Stimulated activated CD8-positive, alpha-beta memory T cell treated with anti-CD3 and anti-CD28 coated beads, Interleukin-7, amount 100 ng/mL, for 4 hours (primary cell): ENCODE results near the gene LRRC27.

Experiments
- DNase-seq, 2 donors: peaks; one replicate each; pipeline ENCODE4 v3.0.0-alpha.2; 2020; ENCODE audit warnings: low read depth in 2 of 2

Gene LRRC27

DNA sequence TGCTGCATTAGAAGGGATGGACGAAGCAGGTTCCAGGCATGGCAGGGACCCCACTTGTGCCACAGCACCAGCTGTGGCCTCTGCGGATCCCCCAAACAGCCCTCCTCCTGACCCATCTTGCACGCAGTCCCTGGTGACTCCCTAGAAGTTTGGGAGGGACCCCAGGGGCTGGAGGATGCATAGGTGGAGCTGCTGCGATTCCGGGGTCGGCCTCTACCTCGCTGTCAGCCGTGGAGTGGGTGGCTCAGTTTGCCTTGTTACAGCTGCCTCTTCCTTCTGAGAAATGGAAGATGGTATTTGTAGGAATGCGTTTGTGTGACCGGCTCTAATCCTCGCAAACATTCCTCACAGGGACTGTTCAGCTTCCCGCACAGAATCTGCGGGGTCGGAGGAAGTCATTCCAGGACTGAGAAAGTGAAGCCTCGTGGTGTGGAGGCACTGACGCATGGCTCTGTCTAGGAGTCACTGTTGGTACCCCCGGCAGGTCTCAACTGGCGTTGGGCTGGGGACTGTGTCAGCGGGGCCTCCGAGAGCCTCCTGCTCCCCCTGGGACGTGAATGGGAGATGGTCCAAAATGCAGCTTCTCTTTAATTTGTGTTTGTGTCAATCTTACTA, 82.5 kb downstream of the LRRC27 start:
- DNase-seq: no peak

DNA sequence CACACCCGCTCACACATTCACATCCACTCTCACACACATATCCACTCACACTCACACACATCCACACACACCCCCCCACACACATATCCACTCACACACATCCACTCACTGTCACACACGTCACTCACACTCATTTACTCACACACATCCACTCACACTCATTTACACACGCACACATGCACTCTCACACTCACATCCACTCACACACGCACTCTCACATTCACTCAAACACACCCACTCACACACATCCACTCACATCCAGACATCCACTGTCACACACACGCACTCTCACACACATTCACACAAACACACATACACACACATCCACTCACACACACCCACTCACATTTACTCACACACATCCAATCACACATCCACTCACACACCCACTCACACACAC, 83.3 kb downstream of the LRRC27 start:
- DNase-seq: no peak

DNA sequence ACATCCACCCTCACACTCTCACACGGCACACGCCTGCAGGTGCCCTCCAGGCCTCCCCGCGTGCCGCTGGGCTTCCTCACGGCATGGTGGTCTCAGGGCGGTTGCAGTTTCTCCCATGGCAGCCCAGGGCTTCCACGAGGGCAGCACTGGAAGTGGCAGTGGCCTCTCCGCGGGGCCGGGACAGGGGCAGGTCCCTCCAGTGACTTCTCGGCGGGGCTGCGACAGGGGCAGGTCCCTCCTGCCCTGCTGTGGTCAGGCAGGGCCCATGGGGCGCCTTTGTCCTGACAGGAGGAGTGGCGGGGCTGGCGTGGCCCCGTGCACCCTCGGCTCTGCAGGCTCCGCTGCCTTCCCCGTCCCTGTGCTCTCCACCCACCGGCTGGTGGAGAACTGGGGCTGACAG, 84.0 kb downstream of the LRRC27 start:
- DNase-seq: no peak

DNA sequence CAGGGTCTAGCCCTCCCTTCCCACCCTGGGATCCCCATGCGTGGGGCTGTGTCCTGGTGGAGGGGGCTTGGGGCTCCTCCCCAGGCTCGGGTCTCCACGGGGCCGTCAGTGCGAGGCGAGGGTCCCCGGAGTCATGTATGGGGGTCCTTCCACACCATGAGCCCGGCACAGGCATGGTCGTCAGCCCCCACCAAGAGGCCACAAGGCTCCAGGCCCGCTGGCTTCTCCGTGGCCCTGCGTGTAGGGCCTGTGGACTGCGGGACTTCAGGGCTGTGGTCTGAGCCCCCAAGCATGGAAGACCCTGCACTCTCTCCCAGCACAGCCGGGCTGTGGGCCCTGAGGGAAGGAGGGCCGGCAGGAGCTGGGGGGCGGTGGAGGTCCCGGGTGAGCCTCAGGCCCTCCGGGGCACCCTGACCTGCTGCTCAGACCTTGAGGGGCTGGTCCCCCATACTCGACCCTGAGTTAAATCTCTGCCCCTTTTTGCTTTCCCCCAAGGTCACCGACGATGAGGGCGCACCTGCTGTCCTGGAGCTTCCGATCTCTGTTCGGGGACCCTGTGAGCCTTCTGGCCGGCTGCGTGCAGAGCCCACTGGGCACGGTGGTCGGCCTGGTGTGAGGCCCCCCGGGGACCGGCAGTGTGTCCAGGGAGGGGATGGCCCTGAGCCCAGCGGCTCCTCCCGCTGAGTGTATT, 84.7 kb downstream of the LRRC27 start:
- no peak for DNase-seq

DNA sequence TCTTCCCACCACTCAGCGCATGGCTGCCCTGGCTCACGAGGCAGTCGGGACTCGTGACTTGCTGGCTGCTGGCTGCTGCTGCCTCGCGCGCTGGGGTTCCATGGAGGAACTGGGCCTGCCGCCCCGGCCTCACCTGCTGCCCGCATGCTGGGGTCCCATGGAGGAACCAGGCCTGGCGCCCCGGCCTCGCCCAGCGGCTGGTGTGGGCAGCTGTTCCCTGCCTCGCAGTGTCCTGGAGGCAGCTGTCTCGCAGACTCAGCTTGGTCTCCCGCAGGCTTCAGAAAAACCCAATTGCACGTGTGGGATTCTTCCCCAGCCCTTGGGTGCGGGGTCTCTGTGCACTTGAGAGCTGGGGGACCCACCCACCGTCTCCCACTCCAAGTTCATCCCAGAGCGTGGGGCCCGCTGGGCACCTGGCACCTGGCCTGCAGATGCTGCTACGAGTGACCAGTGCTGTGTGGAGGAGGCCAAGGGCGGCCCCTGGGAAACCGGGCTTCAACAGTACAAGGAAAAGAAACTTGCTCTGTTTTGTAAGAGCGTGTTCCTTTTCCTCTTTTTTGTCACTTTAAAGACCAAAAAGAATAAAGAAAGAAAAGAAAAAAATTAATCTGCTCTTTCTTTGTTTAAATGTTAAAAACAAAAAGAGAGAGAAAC, 85.4 kb downstream of the LRRC27 start:
- DNase-seq: no peak

DNA sequence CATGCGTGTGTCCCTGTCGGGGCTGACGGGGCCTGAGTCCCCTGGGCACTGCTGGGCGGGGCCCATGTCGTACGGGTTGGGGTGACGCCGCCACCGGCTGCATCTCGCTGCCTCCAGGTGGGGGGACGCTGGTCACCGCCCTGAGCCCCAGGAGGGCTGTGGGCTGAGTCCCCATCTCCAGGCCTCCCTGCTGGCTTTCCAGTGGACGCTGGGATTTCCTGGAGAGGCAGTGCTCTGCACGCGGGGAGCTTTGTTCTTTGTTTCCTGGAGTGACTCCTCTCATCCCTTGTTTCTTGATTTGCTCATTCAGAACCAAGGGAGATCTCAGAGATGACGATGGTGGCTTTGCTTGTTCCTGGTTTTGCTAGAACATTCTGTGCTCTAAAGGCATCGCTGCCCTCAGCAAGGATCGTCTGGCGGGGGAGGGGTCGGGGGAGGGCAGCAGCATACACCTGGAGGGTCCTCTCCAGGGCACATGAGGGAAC, 86.0 kb downstream of the LRRC27 start:
- no peak for DNase-seq

DNA sequence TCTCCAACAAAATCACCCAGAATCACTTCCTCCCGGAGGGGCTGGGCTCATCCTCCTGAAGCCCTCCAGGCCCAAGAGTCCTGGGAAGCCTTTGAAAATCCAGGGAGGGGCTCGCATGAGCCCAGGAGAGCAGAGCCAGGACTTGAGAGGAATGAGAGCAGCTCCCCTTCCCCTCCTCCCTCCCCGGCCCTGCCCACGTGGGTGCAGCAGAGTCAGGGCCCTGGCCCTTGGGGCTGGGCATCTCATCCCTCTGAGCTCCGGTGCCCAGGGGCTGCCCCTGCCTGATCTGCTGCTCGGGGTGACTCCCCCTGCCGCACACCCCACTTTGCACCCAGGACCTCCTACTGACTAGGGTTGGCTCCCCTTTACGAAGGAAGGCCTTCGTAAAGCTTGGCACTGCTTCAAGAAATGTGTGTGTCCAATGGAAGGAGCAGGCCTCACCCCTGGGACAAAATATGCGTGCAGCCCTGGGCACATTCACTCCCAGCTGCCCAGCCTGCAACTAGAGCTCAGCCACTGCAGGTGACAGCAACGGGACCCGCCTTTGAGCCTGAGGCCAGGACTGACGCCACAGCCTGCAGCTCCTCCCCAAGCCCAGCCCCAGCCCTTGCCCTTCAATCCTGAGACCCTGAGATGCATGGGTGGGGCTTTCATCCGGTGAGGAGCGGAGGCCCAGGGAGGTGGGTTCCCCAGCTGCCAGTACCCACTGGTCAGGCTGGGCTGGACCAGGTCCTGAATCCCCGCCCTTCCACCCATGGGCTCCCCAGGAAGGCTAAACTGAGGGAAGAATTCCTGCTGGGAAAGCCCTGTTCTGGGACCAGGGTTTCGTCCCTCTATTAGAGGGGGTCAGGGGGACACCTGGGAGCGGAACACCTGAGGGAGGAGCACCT, 86.8 kb downstream of the LRRC27 start:
- no peak for DNase-seq

DNA sequence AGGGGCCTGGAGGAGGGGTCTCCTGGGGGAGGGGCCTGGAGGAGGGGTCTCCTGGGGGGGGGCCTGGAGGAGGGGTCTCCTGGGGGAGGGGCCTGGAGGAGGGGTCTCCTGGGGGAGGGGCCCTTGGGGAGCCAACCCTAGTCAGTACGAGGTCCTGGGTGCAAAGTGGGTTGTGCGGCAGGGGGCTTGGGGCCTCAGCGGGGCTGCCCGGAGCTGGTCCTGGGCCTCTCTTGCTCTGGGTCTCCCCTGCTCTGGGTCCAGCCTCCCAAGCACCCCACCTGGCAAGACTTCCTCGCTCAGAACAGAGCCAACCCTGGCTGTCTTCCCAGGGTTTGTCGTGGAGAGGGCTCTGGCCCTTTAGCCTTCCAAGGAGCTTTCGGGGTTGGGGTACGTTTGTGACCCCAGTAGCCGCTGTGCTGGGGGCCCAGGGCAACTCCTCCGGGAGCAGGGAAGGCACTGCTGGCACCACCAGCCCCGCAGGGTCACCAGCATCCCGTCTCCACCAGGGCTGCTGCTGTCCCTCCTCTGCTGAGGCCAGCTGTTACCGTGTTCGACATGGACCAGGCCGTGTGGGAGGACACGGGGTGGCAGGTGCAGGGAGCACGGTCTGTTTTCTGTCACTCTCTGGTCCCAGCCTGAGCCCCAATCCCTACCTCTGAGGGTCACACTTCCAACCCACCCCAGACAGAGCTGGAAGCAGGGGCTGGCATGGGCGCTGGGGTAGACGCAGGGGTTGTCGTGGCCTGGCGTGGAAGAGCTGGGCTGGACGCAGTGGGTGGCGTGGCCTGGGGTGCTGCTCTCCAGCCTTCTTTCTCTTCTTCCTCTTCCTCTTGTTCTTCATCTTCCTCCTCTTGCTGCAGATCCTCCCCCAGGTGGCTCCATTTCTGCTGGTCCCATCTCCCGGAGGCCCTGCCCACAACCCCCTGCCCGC, 87.8 kb downstream of the LRRC27 start:
- DNase-seq: no peak

DNA sequence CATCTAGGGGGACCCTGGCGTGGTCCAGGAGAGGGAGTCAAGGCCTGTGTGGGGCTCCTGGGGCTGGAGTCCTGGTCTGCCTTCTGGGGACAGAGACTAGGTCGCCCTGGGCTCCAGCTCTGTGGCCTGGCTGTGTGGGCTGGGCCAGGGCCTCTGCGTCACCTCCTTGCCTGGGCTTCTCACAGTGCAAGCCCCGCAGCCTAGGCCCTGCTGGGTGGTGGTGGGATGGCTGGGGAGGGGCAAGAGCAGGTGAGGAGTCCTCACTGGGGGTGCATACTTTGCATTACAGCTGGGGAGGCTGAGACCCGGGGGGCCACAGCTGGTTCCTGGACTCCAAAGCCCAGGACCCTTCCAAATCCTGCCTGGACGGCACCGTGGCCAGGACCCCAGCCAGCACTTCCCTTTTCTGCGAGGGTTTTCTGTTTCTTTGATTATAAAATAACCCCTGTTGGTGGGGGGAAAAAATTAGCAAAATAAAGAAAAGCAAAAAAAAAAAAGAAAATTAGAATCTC, 88.5 kb downstream of the LRRC27 start:
- DNase-seq: no peak

DNA sequence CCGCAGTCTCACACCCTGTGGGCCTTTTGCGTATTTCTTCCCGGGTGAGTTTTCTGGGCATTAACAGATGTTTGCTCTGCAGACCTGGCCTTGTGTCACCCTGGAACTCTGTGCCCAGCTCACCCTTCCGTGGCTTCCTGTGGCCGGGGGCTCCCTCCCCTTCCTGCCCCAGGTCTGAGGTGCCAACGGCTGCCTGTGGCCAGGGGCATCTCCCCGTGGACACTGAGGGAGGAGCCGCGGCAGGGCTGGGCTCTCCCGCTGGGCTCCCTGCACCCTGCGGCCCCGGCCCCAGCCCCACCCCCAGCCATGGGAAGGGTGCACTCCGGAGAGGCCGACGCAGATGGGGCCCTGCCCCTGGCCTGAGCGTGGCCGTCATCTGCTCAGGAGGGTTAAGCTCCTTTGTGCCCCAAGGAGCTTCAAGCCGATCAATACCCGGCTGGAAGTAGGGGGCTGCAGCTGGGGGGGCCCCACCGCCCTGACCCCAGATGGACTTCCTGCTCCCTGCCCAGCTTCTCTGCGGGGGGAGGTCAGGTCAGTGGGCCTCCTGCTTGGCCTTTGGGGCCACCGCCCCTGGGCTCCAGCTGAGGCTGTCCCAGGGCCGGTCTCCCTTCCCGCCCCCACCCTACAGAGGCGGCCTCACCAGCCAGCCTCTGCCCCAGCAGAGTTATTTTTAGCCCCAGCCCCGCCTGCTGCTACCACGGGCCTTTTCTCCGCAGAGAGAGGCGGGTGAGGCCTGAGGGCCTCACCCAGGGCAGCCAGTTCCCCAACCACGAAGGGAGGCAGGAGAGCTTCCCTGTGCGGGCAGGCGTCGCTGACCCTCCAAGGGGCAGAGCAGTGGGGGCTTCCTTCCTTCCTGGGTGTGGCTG, 89.2 kb downstream of the LRRC27 start:
- peak in 1 of 2 donors; percentile 31 for DNase-seq

DNA sequence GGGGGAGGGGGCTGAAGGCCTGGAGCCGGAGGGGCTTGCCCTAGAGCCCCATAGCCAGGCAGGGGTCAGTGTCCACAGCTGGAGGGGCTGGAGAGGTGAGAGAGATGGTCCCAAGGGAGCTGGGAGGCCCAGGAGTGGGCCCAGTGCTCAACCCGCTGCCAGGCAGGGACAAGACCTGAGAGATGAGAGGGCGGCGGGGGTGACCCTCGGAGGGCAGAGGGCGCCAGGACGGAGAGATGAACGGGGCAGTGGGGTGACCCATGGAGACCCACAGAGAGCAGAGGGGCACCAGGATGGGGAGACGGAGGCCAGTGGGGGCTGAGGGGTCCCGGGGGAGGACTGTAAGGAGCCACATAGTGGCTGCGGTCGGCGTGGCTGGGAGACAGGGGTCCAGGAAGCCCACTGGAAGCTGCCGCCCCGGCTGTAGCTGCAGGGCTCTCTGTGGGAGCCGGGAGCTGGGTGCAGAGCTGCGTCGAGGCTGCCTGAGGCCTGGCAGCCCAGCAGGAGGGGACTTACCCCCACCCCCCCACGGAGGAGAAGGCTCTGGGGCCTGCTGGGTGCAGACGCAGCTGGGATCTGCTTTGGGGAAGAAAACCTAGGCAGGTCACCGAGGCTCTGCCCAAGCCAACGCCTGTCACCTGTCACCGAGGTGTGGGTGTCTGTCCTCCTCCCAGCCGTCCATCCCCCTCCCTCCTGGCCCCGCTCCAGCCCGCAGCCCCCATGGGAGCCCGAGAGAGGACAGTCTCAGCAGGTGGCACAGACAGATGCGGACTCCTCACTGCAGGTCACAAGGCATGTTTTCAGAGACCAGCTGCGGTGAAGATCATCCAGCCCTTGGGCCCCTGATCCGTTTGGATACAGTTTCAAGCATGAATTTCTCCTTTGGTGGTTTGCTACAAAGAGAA, 90.1 kb downstream of the LRRC27 start:
- DNase-seq: no peak

DNA sequence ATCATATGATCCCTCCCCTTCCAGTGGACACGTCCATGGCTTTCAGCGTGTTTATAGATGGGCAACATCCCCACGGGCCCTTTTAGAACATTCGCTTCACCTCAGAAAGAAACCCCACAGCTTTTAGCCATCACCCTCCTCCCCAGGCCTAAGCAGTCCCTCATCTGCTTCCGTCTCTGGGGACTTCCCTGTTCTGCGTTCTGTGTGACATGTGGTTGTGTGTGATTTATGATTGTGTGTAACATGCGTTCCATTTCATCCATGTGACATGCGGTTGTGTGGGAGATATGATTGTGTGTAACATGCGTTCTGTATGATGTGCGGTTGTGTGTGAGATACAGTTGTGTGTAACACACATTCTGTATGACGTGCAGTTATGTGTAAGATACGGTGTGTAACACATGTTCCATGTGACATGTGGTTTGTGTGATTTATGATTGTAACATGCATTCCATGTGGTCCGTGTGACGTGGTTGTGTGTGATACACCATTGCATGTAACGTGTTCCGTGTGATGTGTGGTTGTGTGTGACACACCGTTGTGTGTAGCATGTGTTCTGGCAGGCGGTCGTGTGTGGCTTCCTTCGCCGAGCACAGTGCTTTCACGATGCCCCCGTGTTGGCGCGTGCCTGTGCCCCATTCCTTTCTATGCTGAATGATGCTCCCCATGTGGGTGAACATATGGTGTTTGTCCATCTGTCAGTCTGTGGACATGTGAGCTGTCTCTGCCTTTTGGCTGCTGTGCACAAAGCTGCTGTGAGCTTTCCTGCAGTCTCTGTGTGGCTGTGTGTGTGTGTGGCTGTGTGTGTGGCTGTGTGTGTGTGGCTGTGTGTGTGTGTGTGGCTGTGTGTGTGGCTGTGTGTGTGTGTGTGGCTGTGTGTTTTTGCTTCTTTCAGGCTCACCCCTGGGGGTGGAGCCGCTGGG, 91.2 kb downstream of the LRRC27 start:
- no peak for DNase-seq

DNA sequence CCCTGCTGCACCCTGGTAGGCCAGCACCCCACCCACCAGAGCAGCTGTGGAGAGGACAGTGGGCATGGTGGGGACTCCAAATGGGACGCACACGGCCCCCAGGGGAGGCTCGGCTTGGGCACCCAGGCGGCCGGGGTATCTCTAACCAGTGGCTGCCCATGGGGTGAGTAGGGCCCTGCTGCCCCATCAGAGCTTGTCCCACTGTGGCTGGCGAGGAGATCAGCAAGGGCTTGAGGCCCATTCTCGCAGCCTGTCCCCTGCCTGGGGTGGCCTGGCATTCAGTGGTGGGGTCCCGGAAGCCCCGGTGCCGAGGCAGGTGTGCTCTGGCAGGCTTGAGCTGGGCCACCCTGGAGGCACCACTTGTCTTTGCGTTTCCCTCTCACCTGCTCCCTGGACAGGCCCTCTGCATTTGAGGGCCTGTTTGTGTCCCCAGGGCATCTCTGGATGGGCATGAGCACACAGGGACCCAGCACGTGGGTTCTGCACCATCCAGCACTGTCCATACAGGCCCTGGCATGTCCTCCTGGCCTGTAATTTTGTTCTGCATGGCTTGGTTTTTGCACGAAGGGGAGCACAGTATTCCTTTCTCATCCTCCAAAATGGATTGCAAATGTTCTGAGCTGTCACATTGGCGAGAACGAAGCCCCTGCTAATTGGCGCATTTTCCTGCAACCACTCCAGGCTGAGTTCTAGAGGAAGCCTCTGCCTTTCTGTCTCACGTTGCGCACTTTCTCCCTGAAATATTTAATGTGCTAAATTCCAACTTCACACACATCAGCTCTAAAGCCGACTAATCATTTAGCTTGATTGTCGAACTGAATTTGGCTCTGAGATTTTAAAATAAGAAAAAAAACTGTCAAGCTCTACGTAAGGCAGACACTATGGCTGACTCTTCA, 92.2 kb downstream of the LRRC27 start:
- DNase-seq: no peak

DNA sequence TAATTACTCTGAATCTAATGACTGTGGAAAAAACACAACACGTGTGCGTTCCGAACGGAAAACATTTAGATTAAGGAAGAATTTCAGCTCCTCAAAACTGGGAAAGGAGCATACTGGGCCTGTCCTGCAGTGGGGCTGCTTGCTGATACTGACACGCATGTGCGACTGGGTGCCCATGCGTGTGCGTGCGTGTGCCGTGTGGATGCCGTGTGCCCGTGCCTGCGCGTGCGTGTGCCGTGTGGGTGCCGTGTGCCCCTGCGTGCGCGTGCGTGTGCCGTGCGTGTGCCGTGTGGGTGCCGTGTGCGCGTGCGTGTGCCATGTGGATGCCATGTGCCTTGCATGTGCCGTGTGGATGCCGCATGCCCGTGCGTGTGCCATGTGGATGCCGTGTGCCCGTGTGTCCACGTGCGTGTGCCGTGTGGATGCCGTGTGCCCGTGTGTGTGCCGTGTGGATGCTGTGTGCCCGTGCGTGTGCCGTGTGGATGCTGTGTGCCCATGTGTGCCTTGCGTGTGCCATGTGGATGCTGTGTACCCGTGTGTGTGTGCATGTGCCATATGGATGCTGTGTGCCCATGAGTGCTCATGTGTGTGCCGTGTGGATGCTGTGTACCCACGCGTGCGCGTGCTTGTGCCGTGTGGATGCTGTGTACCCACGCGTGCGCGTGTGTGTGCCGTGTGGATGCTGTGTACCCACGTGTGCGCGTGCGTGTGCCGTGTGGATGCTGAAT, 93.2 kb downstream of the LRRC27 start:
- no peak for DNase-seq

DNA sequence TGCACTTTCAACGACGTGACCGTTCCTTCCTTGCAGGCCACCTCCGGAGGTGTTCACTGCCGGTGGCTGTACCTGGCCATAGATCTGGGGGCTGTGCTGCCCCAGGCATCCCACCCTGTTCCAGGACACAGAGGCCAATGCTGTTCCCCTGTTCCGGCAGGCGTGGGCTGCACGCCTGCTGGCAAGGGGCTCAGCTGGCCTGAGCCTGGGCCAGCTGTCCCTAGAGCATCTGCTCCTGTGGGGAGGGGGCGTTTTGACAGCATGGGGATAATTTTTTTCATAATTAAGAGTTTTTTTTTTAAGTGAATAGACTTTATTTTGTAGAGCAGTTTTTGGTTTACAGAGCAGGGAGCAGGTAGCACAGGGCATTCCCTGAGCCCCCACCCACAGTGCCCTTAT, 93.8 kb downstream of the LRRC27 start:
- DNase-seq: no peak
